HG02884 (cell line): ENCODE measurements around the gene CACNA1H.

Experiments used
- ATAC-seq: cut with Tn5 transposase; IDR thresholded peaks from one replicate; pipeline ENCODE4 v1.9.1; 2021; ENCODE audit warnings: mild to moderate bottlenecking, moderate library complexity; ENCODE audit not compliant: unreplicated experiment

Gene CACNA1H

GRCh38 chr16:1121601-1122397, 31.1 kb upstream of the CACNA1H start:
- ATAC-seq: no peak

- ATAC-seq: no peak
These were observed 30.5 kb upstream of the CACNA1H start for GRCh38 chr16:1122398-1122765.

- no peak for ATAC-seq
These were observed 29.2 kb upstream of the CACNA1H start for GRCh38 chr16:1123525-1124230.

- ATAC-seq: no peak
These were observed 28.6 kb upstream of the CACNA1H start for GRCh38 chr16:1124291-1124690.

- ATAC-seq: no peak
These were observed 28.1 kb upstream of the CACNA1H start for GRCh38 chr16:1124795-1125194.

- ATAC-seq: no peak
These were observed 27.4 kb upstream of the CACNA1H start for GRCh38 chr16:1125471-1125870.

- ATAC-seq: no peak
These were observed 26.9 kb upstream of the CACNA1H start for GRCh38 chr16:1126044-1126443.

GRCh38 chr16:1126586-1126985, 26.3 kb upstream of the CACNA1H start:
- ATAC-seq: no peak

GRCh38 chr16:1127101-1127500, 25.8 kb upstream of the CACNA1H start:
- ATAC-seq: no peak

- no peak for ATAC-seq
These were observed 24.8 kb upstream of the CACNA1H start for GRCh38 chr16:1127971-1128715.

GRCh38 chr16:1129106-1129960, 23.6 kb upstream of the CACNA1H start:
- ATAC-seq: no peak

- ATAC-seq: no peak
These were observed 22.5 kb upstream of the CACNA1H start for GRCh38 chr16:1130382-1130781.

GRCh38 chr16:1131378-1131994, 21.4 kb upstream of the CACNA1H start:
- no peak for ATAC-seq

GRCh38 chr16:1132431-1132830, 20.5 kb upstream of the CACNA1H start:
- ATAC-seq: no peak

GRCh38 chr16:1133271-1133670, 19.6 kb upstream of the CACNA1H start:
- no peak for ATAC-seq

GRCh38 chr16:1133810-1134520, 18.9 kb upstream of the CACNA1H start:
- ATAC-seq: no peak

- no peak for ATAC-seq
These were observed 18.0 kb upstream of the CACNA1H start for GRCh38 chr16:1134776-1135458.

GRCh38 chr16:1135459-1135825, 17.5 kb upstream of the CACNA1H start:
- no peak for ATAC-seq

GRCh38 chr16:1137604-1138003, 15.3 kb upstream of the CACNA1H start:
- ATAC-seq: no peak
